IMR-90 (cell line): ENCODE data around the gene WNK1. TPM values are rescaled to one million over a fixed set of nuclear protein-coding genes. Genes with fewer than 3 reads are reported as not detected.

Experiments used
- ATAC-seq: fragments of 200-7000 bp; cut with Tn5 transposase; 2 replicates; pipeline ENCODE4 v1.9.1; 2020; ENCODE audit warnings: low read depth, mild to moderate bottlenecking, moderate library complexity
- BruUV-seq: library from RNA; stranded (reverse); fragments of 400-500 nt; replicated peaks from 2 replicates; lab custom pipeline; 2021; lab: Mats Ljungman, UMichigan
- CTCF ChIA-PET: fragments of 300-600 bp; formaldehyde crosslinking; extraction: SDS; loops from one replicate; lab custom pipeline; 2021; ENCODE audit warnings: antibody characterized with exemption; lab: Yijun Ruan, JAX
- POLR2A ChIA-PET: fragments of 300-600 bp; sonication (Branson Sonifier 250); formaldehyde crosslinking; loops from one replicate; lab custom pipeline; 2022; ENCODE audit warnings: antibody characterized with exemption; ENCODE audit not compliant: unreplicated experiment; lab: Charles Lee
- DNase-seq: peaks from one replicate; pipeline ENCODE4 v3.0.0; 2013
- H2AFZ ChIP-seq: replicated peaks from 2 replicates; pipeline ENCODE3; 2013; ENCODE audit warnings: low read length, mild to moderate bottlenecking; ENCODE audit not compliant: poor library complexity
- H2AK5ac ChIP-seq: 2 replicates; pipeline ENCODE4 v1.6.1; 2013; ENCODE audit warnings: low read depth, low read length, inconsistent platforms
- H2AK9ac ChIP-seq: replicated peaks from 2 replicates; pipeline ENCODE3; 2013; ENCODE audit warnings: mild to moderate bottlenecking, low read depth, low read length, moderate library complexity; ENCODE audit not compliant: poor library complexity
- H2BK120ac ChIP-seq: 2 replicates; pipeline ENCODE4 v1.6.1; 2013; ENCODE audit warnings: low read depth, low read length, inconsistent platforms
- H2BK15ac ChIP-seq: 3 replicates; pipeline ENCODE4 v1.6.1; 2013; ENCODE audit warnings: low read depth, low read length, inconsistent platforms
- H2BK20ac ChIP-seq: 2 replicates; pipeline ENCODE4 v1.6.1; 2013; ENCODE audit warnings: low read depth, mild to moderate bottlenecking, inconsistent platforms, low read length, moderate library complexity
- H2BK5ac ChIP-seq: 2 replicates; pipeline ENCODE4 v1.6.1; 2013; ENCODE audit warnings: mild to moderate bottlenecking, low read depth, low read length, inconsistent platforms; ENCODE audit not compliant: poor library complexity, severe bottlenecking
- H3K14ac ChIP-seq: replicated peaks from 2 replicates; pipeline ENCODE4 v1.6.1; 2013; ENCODE audit warnings: low read depth, low read length, inconsistent platforms
- H3K18ac ChIP-seq: 2 replicates; pipeline ENCODE4 v1.6.1; 2013; ENCODE audit warnings: low read depth, low read length, control low read depth
- H3K23ac ChIP-seq: 2 replicates; pipeline ENCODE4 v1.6.1; 2013; ENCODE audit warnings: low read depth, low read length, inconsistent platforms
- H3K27ac ChIP-seq: 2 replicates; pipeline ENCODE4 v1.5.1; 2013; ENCODE audit warnings: mild to moderate bottlenecking, control low read depth, low read length; ENCODE audit not compliant: insufficient read depth
- H3K27me3 ChIP-seq: 2 replicates; pipeline ENCODE4 v1.6.1; 2013; ENCODE audit warnings: low read length; ENCODE audit not compliant: control insufficient read depth, insufficient read depth
- H3K36me3 ChIP-seq: 2 replicates; pipeline ENCODE4 v1.6.1; 2013; ENCODE audit warnings: low read length, mixed read lengths; ENCODE audit not compliant: control insufficient read depth, insufficient read depth
- H3K4ac ChIP-seq: 2 replicates; pipeline ENCODE4 v1.6.1; 2013; ENCODE audit warnings: low read depth, low read length, inconsistent platforms
- H3K4me1 ChIP-seq: 2 replicates; pipeline ENCODE4 v1.6.1; 2013; ENCODE audit warnings: low read length, mixed read lengths; ENCODE audit not compliant: control insufficient read depth, insufficient read depth
- H3K4me2 ChIP-seq: 2 replicates; pipeline ENCODE4 v1.6.1; 2013; ENCODE audit warnings: low read depth, mild to moderate bottlenecking, control low read depth, low read length, moderate library complexity
- H3K4me3 ChIP-seq: 2 replicates; pipeline ENCODE4 v1.5.1; 2013; ENCODE audit warnings: low read depth, mild to moderate bottlenecking, control low read depth, low read length, moderate library complexity; ENCODE audit not compliant: insufficient read depth
- H3K56ac ChIP-seq: 2 replicates; pipeline ENCODE4 v1.6.1; 2013; ENCODE audit warnings: low read length, inconsistent platforms; ENCODE audit not compliant: insufficient read depth; ENCODE audit errors: extremely low read depth
- H3K79me1 ChIP-seq, 2 experiments: 2 replicates each; pipeline ENCODE4 v1.6.1; 2013; ENCODE audit warnings: low read length in 2 of 2, inconsistent platforms in 1 of 2, low read depth in 1 of 2
- H3K9ac ChIP-seq: 2 replicates; pipeline ENCODE4 v1.6.1; 2013; ENCODE audit warnings: low read depth, low read length, control low read depth
- H3K9me1 ChIP-seq: 2 replicates; pipeline ENCODE4 v1.6.1; 2013; ENCODE audit warnings: low read length, inconsistent platforms; ENCODE audit not compliant: insufficient read depth
- H3K9me3 ChIP-seq: 2 replicates; pipeline ENCODE4 v1.6.1; 2013; ENCODE audit warnings: low read length; ENCODE audit not compliant: control insufficient read depth, insufficient read depth
- H4K20me1 ChIP-seq: 2 replicates; pipeline ENCODE4 v1.6.1; 2013; ENCODE audit warnings: low read length, inconsistent platforms; ENCODE audit not compliant: insufficient read depth
- H4K5ac ChIP-seq: 2 replicates; pipeline ENCODE4 v1.6.1; 2013; ENCODE audit warnings: mild to moderate bottlenecking, low read depth, low read length, control low read depth
- H4K8ac ChIP-seq, 2 experiments: 2 replicates each; pipeline ENCODE4 v1.6.1; 2013; ENCODE audit warnings: low read depth in 2 of 2, low read length in 2 of 2, control low read depth in 1 of 2, inconsistent platforms in 1 of 2
- H4K91ac ChIP-seq: 2 replicates; pipeline ENCODE4 v1.6.1; 2013; ENCODE audit warnings: low read depth, low read length, inconsistent platforms; ENCODE audit not compliant: insufficient read depth
- BHLHE40 ChIP-seq: fragments of 150-350 bp; IDR thresholded peaks from 2 replicates; pipeline ENCODE4 v1.6.1; 2016; ENCODE audit warnings: mild to moderate bottlenecking, low read depth, low read length
- CEBPB ChIP-seq: IDR thresholded peaks from 2 replicates; pipeline ENCODE4 v1.6.1; 2012; ENCODE audit warnings: low read depth, low read length, improper control_type of control experiment
- FOS ChIP-seq: fragments of 150-350 bp; IDR thresholded peaks from 2 replicates; pipeline ENCODE4 v1.6.1; 2016; ENCODE audit warnings: low read depth, low read length
- NFE2L2 ChIP-seq: fragments of 150-350 bp; IDR thresholded peaks from 2 replicates; pipeline ENCODE4 v1.6.1; 2016; ENCODE audit warnings: low read depth, mild to moderate bottlenecking, low read length
- SMC3 ChIP-seq: fragments of 150-350 bp; IDR thresholded peaks from 2 replicates; pipeline ENCODE4 v1.6.1; 2016; ENCODE audit warnings: low read depth, mild to moderate bottlenecking, antibody characterized with exemption, low read length, moderate library complexity
- WGBS, 2 experiments: methylation state at CpG; one replicate each; pipeline versions ENCODE4 v1.1.5 to v1.1.7; 2013; ENCODE audit warnings: missing lambda C conversion rate in 2 of 2; ENCODE audit not compliant: insufficient read length in 1 of 2; ENCODE audit errors: extremely low coverage in 2 of 2; 5-methylcytosine and 5-hydroxymethylcytosine counted together
- dilution Hi-C: fragments of 300-500 bp; cut with HindIII; formaldehyde crosslinking; loops from one replicate; pipeline ENCODE4 v1.14.3; 2018; ENCODE audit warnings: low sequenced_read_pairs; ENCODE audit not compliant: unreplicated experiment
- in situ Hi-C: fragments of 300-500 bp; cut with MboI; formaldehyde crosslinking; loops from 3 replicates; pipeline ENCODE4 v1.14.3; 2019; ENCODE audit warnings: low sequenced_read_pairs, inconsistent platforms, mixed read lengths
- intact Hi-C: fragments of 100-400 bp; cut with micrococcal nuclease; formaldehyde crosslinking; loops from 2 replicates; pipeline ENCODE4 v1.10.0; 2022
- polyA plus RNA-seq, 3 experiments: library from polyadenylated mRNA; depleted of rRNA; stranded (reverse); fragments of >200 nt; gene quantifications; 2 replicates each; pipeline ENCODE4 v1.2.3, GENCODE V29; 2012; ENCODE audit warnings: low replicate concordance in 1 of 3
- total RNA-seq: library from RNA; depleted of rRNA; stranded (reverse); fragments of >200 nt; gene quantifications from 2 replicates; pipeline ENCODE4 v1.2.3, GENCODE V29; 2012

WNK1 gene
- total and polyA plus RNA-seq, 2 of the 4 experiments (the other 2 are of a cell fraction), result 36.9 to 42.8 TPM

- H3K4ac ChIP-seq, result no peak overlapping the region
- H3K79me1 ChIP-seq, result peaks cover 14 to 58% of the 10 kb centered on the region in 2 experiments
- in situ Hi-C loops, result no loop called here
- no peak overlapping the region for H3K14ac ChIP-seq
- no peak overlapping the region for H2AK9ac ChIP-seq
- H3K27ac ChIP-seq, result no peak overlapping the region
- H3K4me3 ChIP-seq, result no peak overlapping the region
- BruUV-seq, result no TSS peak
- no peak overlapping the region for H2BK5ac ChIP-seq
- ChIA-PET CTCF (interaction anchor here (0.5 to 0.6 kb wide), 2 partner anchors 40 to 805 kb away, joined by 3 read pairs; no protein-coding TSS in a partner anchor), POLR2A (no interaction called here)
- no peak overlapping the region for H3K18ac ChIP-seq
- 80% methylated on average over 1 of the region's 6 CpGs; no CpG with 5 or more reads in 1 of the 2 experiments for WGBS, 2 experiments
- H3K23ac ChIP-seq, result no peak overlapping the region; the same call in 1 of the 2 replicates
- H3K36me3 ChIP-seq, result no peaks in the 10 kb centered on the region
- H3K56ac ChIP-seq, result no peak overlapping the region
- H4K91ac ChIP-seq, result no peak overlapping the region
- dilution Hi-C loops, result no loop called here
- no peak overlapping the region for H2BK15ac ChIP-seq
- no peaks in the 10 kb centered on the region for H3K27me3 ChIP-seq
- H2AK5ac ChIP-seq, result no peak overlapping the region
- 0 out of 2 replicates have a peak, but pooled peaks have one; percentile 8 for TF ChIP-seq BHLHE40
- TF ChIP-seq SMC3, result no peak
- TF ChIP-seq FOS, result 0 out of 2 replicates have a peak, but pooled peaks have one; percentile 20
- TF ChIP-seq CEBPB, result peak; percentile 82
- TF ChIP-seq NFE2L2, result no peak
- 0 out of 2 replicates have a peak, but pooled peaks cover 2% of the 10 kb centered on the region for H3K9me1 ChIP-seq
- H2BK20ac ChIP-seq, result no peak overlapping the region
- no peak overlapping the region for H2AFZ ChIP-seq
- no peaks in the 10 kb centered on the region for H3K9me3 ChIP-seq
- H4K20me1 ChIP-seq, result 0 out of 2 replicates have a peak, but pooled peaks cover 5% of the 10 kb centered on the region
- no peak overlapping the region for H4K5ac ChIP-seq
- H4K8ac ChIP-seq, result no peak overlapping the region
- H3K4me1 ChIP-seq, result peaks cover 4% of the 10 kb centered on the region
- H3K4me2 ChIP-seq, result peak overlapping the region; percentile 13; the same call in 1 of the 2 replicates
- H2BK120ac ChIP-seq, result no peak overlapping the region
- DNase-seq (peak; percentile 80), ATAC-seq (0 out of 2 replicates have a peak, but pooled peaks have one; percentile 2)
- intact Hi-C loops, result loop anchor here (10.0 kb wide), 1 partner anchor 148 kb away; no protein-coding TSS in a partner anchor
- H3K9ac ChIP-seq, result no peak overlapping the region
These were observed 194.3 kb downstream of the WNK1 start for GRCh38 chr12:946631-947030.
